GM10266 (cell line): ENCODE data around the gene CNOT1.

ENCODE experiments used
- DNase-seq: peaks from one replicate; pipeline ENCODE4 v3.0.0; 2012; ENCODE audit errors: extremely low spot score
- CTCF ChIP-seq: IDR thresholded peaks from 2 replicates; pipeline ENCODE4 v1.5.1; 2012; ENCODE audit warnings: mild to moderate bottlenecking, low read depth; ENCODE audit not compliant: control insufficient read depth, insufficient read depth; ENCODE audit errors: missing control alignments

Gene CNOT1

GRCh38 chr16:58658796-58659211, 29.2 kb upstream of the CNOT1 start:
- no peak for DNase-seq
- TF ChIP-seq CTCF = no peak

- TF ChIP-seq CTCF = no peak
Observed at GRCh38 chr16:58656899-58657298, 27.3 kb upstream of the CNOT1 start.

GRCh38 chr16:58655215-58655596, 25.6 kb upstream of the CNOT1 start:
- TF ChIP-seq CTCF = no peak
- no peak for DNase-seq

More at GRCh38 chr16:58656899-58657298, 27.3 kb upstream of the CNOT1 start:
- DNase-seq = no peak

DNA sequence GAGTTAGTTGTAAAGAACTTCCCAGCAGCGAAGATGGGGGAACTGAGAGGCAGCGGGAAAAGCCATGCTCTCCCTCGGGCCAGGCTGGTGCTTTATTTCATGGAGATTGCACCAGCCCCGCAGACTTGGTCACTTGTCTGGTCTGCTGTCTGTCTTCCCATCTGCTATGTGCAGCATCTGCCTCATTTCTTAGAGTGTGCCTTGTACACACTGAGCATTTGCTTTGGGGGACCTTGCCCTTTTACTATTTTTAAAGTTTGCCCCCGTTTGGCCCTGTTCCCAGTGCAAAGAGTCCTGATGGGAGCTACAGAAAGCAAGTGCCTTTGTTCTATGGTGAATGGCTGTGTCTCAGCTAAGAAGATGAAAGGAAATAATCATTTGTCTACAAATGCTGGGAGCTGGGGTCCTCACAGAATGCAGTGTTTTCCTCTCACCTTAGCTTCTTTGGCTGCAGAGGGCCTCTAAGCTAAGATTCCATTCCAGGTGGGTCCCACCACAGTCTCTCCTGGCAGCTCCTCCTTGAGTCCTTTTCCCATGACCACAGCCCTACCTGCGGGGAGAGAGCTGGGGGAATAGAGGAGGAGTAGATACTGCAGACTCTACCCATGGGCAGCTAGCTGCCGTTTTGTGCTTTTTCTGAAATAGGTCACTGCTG, 25.1 kb upstream of the CNOT1 start:
- TF ChIP-seq CTCF = no peak
- no peak for DNase-seq

- no peak for DNase-seq
- no peak for TF ChIP-seq CTCF
Observed at GRCh38 chr16:58652741-58653140, 23.1 kb upstream of the CNOT1 start.

DNA sequence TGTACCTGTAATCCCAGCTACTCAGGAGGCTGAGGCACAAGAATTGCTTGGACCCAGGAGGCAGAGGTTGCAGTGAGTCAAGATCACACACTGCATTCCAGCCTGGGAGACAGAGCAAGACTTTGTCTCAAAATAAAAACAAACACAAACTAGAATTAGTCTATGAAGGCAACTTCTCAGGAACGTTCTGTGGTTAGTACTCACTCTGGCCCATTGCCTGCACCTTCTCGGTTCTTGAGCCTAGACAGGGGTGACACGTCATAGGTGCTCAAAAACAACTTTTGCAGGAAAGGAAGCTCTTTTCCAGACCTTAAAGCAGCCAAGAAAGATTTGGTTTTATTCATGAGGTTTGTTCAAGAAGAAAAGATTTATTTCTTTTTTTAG, 22.3 kb upstream of the CNOT1 start:
- no peak for DNase-seq

More for the DNA sequence above, 22.3 kb upstream of the CNOT1 start:
- no peak for TF ChIP-seq CTCF
